GM23338 (cell line): Measurements from ENCODE around the gene CERK.

Experiments
- EZH2 ChIP-seq: fragments of 200-600 bp; sonication (generic); IDR thresholded peaks from one replicate; pipeline ENCODE4 v1.8.0; 2017; ENCODE audit warnings: antibody characterized with exemption, mild to moderate bottlenecking, low read depth; ENCODE audit not compliant: unreplicated experiment
- JUNB ChIP-seq: IDR thresholded peaks from one replicate; pipeline ENCODE4 v1.6.1; 2016; ENCODE audit warnings: antibody characterized with exemption; ENCODE audit not compliant: unreplicated experiment
- POLR2AphosphoS5 ChIP-seq: IDR thresholded peaks from 2 replicates; pipeline ENCODE4 v1.6.1; 2016; ENCODE audit warnings: antibody characterized with exemption, low read depth
- TF ChIP-seq, protein P1 (sequence below), 2 experiments: fragments of 200-600 bp in 1 of 2; sonication (generic) in 1 of 2; conservative IDR thresholded peaks; 2 replicates each; pipeline versions ENCODE4 v1.5.1 to v1.6.1; 2016 to 2017; ENCODE audit warnings: antibody characterized with exemption in 2 of 2, low read depth in 2 of 2, mild to moderate bottlenecking in 2 of 2, moderate library complexity in 1 of 2
- TF ChIP-seq, protein P2 (sequence below): IDR thresholded peaks from one replicate; pipeline ENCODE4 v1.6.1; 2018; ENCODE audit warnings: antibody characterized with exemption; ENCODE audit not compliant: unreplicated experiment

DNA sequence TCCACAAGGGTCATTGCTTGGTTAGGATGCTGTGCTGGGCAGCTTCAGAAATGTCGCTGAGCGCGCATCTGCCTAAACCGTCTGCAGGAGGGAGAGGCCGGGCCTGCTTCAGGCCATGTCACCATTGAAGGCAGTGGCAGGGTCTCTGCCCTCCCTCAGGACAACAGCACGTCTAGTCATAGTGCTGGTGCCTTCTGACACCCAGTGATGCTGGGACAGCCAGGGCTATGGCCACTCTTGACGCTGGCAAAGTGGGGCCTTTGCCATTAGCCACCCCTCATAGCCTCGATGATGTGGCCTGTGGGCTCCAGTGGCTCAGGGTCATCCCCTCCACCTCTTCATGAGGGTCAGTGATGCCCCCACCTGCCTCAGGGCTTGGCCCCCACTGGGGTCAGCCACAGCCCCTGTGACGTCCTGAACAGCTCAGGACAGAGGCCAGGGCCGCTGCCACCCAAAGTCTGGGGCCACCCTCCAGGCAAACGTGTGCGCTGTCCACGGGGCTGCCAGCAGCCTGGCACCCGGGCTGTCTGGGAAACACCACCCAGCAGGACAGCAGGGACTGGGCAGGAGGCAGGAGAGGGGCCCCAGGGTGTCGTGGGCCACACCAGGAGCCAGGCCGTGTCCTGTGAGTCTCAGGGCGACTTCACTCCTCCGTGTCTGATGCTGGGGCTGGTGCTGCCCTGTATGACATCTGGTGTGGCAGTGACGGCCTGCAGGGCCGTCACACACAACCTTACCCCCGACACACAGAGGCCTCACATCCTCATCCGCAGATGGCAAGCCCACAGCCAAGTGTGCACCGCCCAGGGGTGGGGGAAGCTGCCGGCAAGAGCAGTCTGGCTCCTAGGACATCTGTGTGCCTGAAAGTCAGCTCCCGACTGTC is 42.5 kb downstream of the CERK start:
- no peak for TF ChIP-seq EZH2
- TF ChIP-seq, protein P1, sequence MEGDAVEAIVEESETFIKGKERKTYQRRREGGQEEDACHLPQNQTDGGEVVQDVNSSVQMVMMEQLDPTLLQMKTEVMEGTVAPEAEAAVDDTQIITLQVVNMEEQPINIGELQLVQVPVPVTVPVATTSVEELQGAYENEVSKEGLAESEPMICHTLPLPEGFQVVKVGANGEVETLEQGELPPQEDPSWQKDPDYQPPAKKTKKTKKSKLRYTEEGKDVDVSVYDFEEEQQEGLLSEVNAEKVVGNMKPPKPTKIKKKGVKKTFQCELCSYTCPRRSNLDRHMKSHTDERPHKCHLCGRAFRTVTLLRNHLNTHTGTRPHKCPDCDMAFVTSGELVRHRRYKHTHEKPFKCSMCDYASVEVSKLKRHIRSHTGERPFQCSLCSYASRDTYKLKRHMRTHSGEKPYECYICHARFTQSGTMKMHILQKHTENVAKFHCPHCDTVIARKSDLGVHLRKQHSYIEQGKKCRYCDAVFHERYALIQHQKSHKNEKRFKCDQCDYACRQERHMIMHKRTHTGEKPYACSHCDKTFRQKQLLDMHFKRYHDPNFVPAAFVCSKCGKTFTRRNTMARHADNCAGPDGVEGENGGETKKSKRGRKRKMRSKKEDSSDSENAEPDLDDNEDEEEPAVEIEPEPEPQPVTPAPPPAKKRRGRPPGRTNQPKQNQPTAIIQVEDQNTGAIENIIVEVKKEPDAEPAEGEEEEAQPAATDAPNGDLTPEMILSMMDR (conservative IDR thresholded peaks at IDR 0.05; ENCODE audit: low read depth in 2 of 2): no peak
- TF ChIP-seq JUNB: no peak
- TF ChIP-seq, protein P2, sequence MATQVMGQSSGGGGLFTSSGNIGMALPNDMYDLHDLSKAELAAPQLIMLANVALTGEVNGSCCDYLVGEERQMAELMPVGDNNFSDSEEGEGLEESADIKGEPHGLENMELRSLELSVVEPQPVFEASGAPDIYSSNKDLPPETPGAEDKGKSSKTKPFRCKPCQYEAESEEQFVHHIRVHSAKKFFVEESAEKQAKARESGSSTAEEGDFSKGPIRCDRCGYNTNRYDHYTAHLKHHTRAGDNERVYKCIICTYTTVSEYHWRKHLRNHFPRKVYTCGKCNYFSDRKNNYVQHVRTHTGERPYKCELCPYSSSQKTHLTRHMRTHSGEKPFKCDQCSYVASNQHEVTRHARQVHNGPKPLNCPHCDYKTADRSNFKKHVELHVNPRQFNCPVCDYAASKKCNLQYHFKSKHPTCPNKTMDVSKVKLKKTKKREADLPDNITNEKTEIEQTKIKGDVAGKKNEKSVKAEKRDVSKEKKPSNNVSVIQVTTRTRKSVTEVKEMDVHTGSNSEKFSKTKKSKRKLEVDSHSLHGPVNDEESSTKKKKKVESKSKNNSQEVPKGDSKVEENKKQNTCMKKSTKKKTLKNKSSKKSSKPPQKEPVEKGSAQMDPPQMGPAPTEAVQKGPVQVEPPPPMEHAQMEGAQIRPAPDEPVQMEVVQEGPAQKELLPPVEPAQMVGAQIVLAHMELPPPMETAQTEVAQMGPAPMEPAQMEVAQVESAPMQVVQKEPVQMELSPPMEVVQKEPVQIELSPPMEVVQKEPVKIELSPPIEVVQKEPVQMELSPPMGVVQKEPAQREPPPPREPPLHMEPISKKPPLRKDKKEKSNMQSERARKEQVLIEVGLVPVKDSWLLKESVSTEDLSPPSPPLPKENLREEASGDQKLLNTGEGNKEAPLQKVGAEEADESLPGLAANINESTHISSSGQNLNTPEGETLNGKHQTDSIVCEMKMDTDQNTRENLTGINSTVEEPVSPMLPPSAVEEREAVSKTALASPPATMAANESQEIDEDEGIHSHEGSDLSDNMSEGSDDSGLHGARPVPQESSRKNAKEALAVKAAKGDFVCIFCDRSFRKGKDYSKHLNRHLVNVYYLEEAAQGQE: no peak
- TF ChIP-seq POLR2AphosphoS5: no peak
